ENCODE results near the gene DSCAM.

Gene DSCAM

DNA sequence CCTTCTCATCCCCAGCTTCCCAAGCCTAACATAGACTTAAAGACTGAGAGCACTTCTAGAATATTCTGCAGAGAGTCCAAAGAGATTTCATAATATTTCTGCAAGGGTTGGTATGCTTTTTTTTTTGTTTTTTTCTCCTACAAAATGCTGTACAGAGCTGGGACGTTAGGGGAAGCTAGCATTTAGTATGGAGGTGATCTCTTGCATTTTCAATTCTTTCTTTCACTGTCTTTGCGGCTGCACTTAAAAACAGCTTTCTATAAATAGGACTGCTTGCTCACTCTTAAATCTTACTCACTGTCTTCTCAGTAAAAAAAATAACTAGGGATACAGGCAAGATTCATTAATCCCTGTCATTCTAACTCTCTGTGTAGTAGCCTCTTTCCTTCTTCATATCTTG, 7.4 kb downstream of the DSCAM start:
- TF ChIP-seq GABPA (IDR thresholded peaks at IDR 0.05; ENCODE audit: low read depth) (no peak), POLR2AphosphoS5 (IDR thresholded peaks at IDR 0.05; ENCODE audit: low read depth) (no peak), SPI1 (IDR thresholded peaks at IDR 0.05; ENCODE audit: borderline replicate concordance, low read depth) (no peak)
- TF ChIP-seq, protein P1, sequence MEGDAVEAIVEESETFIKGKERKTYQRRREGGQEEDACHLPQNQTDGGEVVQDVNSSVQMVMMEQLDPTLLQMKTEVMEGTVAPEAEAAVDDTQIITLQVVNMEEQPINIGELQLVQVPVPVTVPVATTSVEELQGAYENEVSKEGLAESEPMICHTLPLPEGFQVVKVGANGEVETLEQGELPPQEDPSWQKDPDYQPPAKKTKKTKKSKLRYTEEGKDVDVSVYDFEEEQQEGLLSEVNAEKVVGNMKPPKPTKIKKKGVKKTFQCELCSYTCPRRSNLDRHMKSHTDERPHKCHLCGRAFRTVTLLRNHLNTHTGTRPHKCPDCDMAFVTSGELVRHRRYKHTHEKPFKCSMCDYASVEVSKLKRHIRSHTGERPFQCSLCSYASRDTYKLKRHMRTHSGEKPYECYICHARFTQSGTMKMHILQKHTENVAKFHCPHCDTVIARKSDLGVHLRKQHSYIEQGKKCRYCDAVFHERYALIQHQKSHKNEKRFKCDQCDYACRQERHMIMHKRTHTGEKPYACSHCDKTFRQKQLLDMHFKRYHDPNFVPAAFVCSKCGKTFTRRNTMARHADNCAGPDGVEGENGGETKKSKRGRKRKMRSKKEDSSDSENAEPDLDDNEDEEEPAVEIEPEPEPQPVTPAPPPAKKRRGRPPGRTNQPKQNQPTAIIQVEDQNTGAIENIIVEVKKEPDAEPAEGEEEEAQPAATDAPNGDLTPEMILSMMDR (IDR thresholded peaks at IDR 0.05; ENCODE audit: insufficient read depth, low read length), result no peak
- TF ChIP-seq, protein P2, sequence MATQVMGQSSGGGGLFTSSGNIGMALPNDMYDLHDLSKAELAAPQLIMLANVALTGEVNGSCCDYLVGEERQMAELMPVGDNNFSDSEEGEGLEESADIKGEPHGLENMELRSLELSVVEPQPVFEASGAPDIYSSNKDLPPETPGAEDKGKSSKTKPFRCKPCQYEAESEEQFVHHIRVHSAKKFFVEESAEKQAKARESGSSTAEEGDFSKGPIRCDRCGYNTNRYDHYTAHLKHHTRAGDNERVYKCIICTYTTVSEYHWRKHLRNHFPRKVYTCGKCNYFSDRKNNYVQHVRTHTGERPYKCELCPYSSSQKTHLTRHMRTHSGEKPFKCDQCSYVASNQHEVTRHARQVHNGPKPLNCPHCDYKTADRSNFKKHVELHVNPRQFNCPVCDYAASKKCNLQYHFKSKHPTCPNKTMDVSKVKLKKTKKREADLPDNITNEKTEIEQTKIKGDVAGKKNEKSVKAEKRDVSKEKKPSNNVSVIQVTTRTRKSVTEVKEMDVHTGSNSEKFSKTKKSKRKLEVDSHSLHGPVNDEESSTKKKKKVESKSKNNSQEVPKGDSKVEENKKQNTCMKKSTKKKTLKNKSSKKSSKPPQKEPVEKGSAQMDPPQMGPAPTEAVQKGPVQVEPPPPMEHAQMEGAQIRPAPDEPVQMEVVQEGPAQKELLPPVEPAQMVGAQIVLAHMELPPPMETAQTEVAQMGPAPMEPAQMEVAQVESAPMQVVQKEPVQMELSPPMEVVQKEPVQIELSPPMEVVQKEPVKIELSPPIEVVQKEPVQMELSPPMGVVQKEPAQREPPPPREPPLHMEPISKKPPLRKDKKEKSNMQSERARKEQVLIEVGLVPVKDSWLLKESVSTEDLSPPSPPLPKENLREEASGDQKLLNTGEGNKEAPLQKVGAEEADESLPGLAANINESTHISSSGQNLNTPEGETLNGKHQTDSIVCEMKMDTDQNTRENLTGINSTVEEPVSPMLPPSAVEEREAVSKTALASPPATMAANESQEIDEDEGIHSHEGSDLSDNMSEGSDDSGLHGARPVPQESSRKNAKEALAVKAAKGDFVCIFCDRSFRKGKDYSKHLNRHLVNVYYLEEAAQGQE (IDR thresholded peaks at IDR 0.05; ENCODE audit: insufficient replicate concordance, low read depth), result no peak
- Histone ChIP-seq H3K4me3 (replicated peaks; ENCODE audit: insufficient read depth, low read length) (no peak overlapping the region), H3K27ac (replicated peaks) (no peak overlapping the region), H3K27me3 (ENCODE audit: insufficient read depth, poor library complexity, severe bottlenecking) (peaks cover 26% of the 10 kb centered on the region)
- no peak for DNase-seq (ENCODE audit: low read depth in 1 of 2, low spot score in 1 of 2)

DNA sequence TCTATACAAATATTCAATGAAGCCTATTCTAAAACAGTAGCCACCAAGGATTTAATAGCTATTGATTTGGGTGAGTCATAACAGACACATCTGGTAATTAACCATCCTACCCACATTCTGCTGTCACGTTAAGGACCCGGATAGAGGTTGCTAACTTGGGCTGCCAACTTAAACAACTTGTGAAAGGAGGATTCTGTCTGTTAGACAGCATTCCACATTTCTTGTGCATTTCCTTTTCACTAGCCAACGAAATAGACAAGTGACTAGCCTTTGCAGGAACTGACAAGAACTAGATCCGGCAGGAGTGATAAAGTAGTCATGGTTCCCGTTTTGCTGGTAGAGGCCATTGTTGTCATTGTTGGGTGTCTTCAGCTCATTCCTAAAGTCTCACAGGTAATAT, 9.5 kb downstream of the DSCAM start:
- no peak overlapping the region for H3K27ac ChIP-seq (replicated peaks)
- no peak for DNase-seq (ENCODE audit: low read depth in 1 of 2, low spot score in 1 of 2)
- H3K4me3 ChIP-seq (replicated peaks; ENCODE audit: insufficient read depth, low read length), result no peak overlapping the region
- H3K27me3 ChIP-seq (ENCODE audit: insufficient read depth, poor library complexity, severe bottlenecking), result peaks cover 26% of the 10 kb centered on the region
- TF ChIP-seq GABPA (IDR thresholded peaks at IDR 0.05; ENCODE audit: low read depth) (no peak), POLR2AphosphoS5 (IDR thresholded peaks at IDR 0.05; ENCODE audit: low read depth) (no peak), SPI1 (IDR thresholded peaks at IDR 0.05; ENCODE audit: borderline replicate concordance, low read depth) (no peak)
- TF ChIP-seq, protein P1 (IDR thresholded peaks at IDR 0.05; ENCODE audit: insufficient read depth, low read length), result no peak
- TF ChIP-seq, protein P2 (IDR thresholded peaks at IDR 0.05; ENCODE audit: insufficient replicate concordance, low read depth), result no peak

DNA sequence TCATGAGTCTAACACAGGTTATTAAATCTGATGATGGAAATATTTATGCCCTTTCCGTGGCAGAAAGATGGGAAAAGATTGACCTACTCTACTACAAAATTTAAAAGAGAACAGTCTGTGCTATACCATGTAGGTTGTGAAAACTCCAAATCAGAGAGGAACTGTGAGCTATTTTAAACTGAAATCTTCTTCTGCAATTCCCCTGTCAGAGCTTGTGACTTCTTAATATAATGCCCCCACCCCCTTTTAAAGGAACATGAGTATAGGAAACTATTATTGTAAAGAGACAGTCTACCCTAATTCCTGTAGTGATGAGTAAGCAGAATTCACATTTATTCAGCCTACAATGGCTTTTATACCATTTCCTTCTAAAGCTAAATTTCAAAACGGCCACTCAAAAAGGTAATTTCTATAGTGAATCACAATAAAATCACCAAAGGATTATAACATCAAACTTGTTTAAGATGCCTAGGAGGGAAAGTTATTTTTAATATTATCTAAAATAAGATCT, 11.7 kb downstream of the DSCAM start:
- Histone ChIP-seq H3K27ac (replicated peaks) (no peak overlapping the region), H3K27me3 (ENCODE audit: insufficient read depth, poor library complexity, severe bottlenecking) (peaks cover 12% of the 10 kb centered on the region), H3K4me3 (replicated peaks; ENCODE audit: insufficient read depth, low read length) (no peak overlapping the region)
- no peak for DNase-seq (ENCODE audit: low read depth in 1 of 2, low spot score in 1 of 2)
- TF ChIP-seq POLR2AphosphoS5 (IDR thresholded peaks at IDR 0.05; ENCODE audit: low read depth), result no peak
- TF ChIP-seq GABPA (IDR thresholded peaks at IDR 0.05; ENCODE audit: low read depth), result no peak
- TF ChIP-seq, protein P2 (IDR thresholded peaks at IDR 0.05; ENCODE audit: insufficient replicate concordance, low read depth), result no peak
- TF ChIP-seq SPI1 (IDR thresholded peaks at IDR 0.05; ENCODE audit: borderline replicate concordance, low read depth), result no peak
- TF ChIP-seq, protein P1 (IDR thresholded peaks at IDR 0.05; ENCODE audit: insufficient read depth, low read length), result no peak
